Breast epithelium (tissue), 3 donors: ENCODE measurements around the gene IGF2BP2.

Experiments
- CTCF ChIP-seq, 3 donors: fragments of 450-650 bp; IDR thresholded peaks; one replicate each; pipeline ENCODE4 v1.5.1; 2016 to 2017; ENCODE audit warnings: antibody characterized with exemption in 3 of 3, mild to moderate bottlenecking in 3 of 3, moderate library complexity in 3 of 3
- POLR2A ChIP-seq: fragments of 450-650 bp; IDR thresholded peaks from one replicate; pipeline ENCODE4 v1.6.1; 2016; ENCODE audit warnings: antibody characterized with exemption, mild to moderate bottlenecking, moderate library complexity

GRCh38 chr3:185792955-185793354 is 31.9 kb downstream of the IGF2BP2 start:
- TF ChIP-seq CTCF (IDR thresholded peaks at IDR 0.05): no peak
- no peak for TF ChIP-seq POLR2A
